HG02571 (cell line): ENCODE data around the gene TRPC4AP.

Experiments used
- ATAC-seq: cut with Tn5 transposase; IDR thresholded peaks from one replicate; pipeline ENCODE4 v1.9.1; 2021; ENCODE audit warnings: mild to moderate bottlenecking, moderate library complexity; ENCODE audit not compliant: unreplicated experiment

Gene TRPC4AP

GRCh38 chr20:35003211-35004031, 89.2 kb downstream of the TRPC4AP start:
- no peak for ATAC-seq

- ATAC-seq, result no peak
Observed at GRCh38 chr20:35002426-35003210, 90.0 kb downstream of the TRPC4AP start.

GRCh38 chr20:35001596-35002362, 90.8 kb downstream of the TRPC4AP start:
- no peak for ATAC-seq

DNA sequence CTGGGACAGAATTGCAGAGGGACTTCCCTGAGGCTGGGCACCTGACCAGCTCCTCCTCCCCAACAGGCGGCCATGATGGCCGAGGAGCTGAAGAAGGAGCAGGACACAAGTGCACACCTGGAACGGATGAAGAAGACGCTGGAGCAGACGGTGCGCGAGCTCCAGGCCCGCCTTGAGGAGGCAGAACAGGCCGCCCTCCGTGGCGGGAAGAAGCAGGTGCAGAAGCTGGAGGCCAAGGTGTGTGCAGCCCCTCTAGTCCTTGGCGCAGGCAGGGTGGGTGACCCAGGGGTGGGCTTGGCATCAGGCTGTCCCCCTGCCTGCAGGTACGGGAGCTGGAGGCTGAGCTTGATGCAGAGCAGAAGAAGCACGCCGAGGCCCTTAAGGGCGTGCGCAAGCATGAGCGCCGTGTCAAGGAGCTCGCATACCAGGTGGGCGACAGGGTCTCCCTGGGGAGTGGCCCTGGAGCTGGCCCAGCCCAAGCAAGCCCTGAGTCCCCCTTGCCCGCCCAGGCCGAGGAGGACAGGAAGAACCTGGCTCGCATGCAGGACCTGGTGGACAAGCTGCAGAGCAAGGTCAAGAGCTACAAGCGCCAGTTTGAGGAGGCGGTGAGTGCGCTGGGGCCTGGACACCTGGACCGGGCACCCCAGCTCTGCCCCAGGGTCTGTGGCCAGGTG, 91.5 kb downstream of the TRPC4AP start:
- no peak for ATAC-seq

DNA sequence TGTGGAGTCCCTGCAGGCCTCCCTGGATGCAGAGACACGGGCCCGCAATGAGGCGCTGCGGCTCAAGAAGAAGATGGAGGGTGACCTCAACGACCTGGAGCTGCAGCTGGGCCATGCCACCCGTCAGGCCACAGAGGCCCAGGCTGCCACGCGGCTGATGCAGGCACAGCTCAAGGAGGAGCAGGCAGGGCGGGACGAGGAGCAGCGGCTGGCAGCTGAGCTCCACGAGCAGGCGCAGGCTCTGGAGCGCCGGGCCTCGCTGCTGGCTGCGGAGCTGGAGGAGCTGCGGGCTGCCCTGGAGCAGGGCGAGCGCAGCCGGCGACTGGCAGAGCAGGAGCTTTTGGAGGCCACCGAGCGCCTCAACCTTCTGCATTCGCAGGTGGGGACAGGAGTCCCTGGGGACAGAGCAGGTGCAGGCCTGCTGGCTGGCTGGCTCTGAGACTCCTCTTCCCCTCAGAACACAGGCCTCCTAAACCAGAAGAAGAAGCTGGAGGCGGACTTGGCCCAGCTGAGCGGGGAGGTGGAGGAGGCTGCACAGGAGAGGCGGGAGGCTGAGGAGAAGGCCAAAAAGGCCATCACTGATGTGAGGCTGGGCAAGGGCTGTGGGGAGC, 92.2 kb downstream of the TRPC4AP start:
- no peak for ATAC-seq

DNA sequence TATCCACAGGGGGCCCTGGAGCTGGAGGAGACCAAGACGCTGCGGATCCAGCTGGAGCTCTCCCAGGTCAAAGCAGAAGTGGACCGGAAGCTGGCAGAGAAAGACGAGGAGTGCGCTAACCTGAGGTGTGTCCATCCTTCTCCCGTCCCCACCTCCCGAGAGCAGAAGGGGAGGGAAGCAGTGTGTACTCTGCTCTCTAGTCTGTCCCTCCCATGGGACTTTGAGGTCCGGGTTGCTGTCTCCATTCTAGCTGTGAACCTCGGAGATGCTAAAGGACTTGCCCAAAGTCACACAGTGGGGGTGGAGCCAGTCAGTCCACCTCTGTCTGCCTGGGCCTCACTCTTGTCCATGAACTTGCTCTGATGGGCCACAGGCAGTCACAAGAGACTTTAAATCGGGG, 92.8 kb downstream of the TRPC4AP start:
- ATAC-seq, result no peak

GRCh38 chr20:34999021-34999451, 93.6 kb downstream of the TRPC4AP start:
- no peak for ATAC-seq

DNA sequence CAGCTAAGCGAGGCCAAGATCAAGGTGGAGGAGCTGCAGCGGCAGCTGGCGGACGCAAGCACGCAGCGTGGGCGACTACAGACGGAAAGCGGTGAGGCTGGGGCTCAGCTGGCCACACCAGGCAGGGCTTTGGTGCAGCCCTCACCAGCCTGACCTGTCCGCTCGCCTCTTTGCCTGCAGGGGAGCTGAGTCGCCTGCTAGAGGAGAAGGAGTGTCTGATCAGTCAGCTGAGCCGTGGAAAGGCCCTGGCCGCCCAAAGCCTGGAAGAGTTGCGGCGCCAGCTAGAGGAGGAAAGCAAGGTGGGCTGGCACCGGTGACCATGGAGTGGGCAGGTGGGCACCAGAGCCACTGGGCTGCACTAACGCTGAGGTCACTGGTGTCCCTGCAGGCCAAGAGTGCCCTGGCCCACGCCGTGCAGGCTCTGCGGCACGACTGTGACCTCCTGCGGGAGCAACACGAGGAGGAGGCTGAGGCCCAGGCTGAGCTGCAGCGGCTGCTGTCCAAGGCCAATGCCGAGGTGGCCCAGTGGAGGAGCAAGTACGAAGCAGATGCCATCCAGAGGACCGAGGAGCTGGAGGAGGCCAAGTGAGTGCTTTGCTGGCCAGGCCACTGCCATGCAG, 94.2 kb downstream of the TRPC4AP start:
- no peak for ATAC-seq

GRCh38 chr20:34997774-34998173, 94.8 kb downstream of the TRPC4AP start:
- ATAC-seq, result no peak

DNA sequence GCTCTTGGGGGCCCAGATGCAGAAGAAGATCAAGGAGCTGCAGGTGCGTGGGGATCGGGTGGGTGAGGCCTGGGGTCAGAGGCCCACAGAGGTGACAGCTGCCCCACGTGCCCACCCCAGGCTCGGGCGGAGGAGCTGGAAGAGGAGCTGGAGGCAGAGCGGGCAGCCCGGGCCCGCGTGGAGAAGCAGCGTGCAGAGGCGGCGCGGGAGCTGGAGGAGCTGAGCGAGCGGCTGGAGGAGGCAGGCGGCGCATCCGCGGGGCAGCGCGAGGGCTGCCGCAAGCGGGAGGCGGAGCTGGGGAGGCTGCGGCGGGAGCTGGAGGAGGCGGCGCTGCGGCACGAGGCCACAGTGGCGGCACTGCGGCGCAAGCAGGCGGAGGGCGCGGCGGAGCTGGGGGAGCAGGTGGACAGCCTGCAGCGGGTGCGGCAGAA, 95.5 kb downstream of the TRPC4AP start:
- no peak for ATAC-seq

GRCh38 chr20:34996243-34997028, 96.2 kb downstream of the TRPC4AP start:
- no peak for ATAC-seq

- ATAC-seq, result no peak
Observed at GRCh38 chr20:34995696-34996095, 96.9 kb downstream of the TRPC4AP start.

GRCh38 chr20:34995192-34995591, 97.4 kb downstream of the TRPC4AP start:
- no peak for ATAC-seq

- no peak for ATAC-seq
Observed at GRCh38 chr20:34994509-34995131, 98.0 kb downstream of the TRPC4AP start.

DNA sequence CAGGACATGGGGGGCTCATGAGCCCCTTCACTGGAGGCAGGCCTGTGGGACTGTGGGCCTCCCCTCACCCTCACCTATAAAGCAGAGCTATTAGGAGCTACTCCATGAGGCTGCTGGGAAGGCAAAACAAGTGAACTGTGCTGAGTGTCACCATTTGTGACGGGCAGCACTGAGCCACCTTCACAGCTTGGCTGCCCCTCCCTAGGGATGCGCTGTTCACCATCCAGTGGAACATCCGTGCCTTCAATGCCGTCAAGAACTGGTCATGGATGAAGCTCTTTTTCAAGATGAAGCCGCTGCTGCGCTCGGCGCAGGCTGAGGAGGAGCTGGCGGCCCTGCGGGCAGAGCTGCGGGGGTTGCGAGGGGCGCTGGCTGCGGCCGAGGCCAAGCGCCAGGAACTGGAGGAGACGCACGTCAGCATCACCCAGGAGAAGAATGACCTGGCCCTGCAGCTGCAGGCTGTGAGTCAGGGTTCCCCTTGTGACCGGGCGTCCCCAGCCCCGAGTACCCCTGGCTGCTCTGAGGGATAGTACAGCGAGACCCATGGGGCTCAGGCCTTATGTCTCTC, 98.6 kb downstream of the TRPC4AP start:
- no peak for ATAC-seq

DNA sequence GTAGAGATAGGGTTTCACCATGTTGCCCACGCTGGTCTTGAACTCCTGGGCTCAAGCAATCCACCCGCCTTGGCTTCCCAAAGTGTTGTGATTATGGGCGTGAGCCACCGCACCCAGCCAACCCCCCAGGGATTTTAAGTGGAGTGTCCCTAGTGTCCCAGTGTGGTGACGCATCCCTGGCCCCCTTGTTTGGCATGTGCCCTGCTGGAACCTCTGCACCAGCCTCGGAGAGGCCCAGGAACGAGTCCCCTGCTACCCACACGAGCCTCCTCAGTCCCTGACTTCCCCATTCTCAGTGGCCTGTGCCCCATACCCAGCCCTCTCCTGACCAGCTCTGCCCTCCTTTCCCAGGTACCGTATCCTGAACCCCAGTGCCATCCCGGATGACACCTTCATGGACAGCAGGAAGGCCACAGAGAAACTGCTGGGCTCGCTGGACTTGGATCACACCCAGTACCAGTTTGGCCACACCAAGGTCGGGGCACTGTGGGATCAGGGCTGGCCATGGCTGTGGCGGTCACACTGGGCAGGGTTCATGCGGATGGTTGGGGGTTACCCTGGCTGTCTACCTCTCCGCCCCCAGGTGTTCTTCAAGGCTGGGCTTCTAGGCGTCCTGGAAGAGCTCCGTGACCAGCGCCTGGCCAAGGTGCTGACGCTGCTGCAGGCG, 99.7 kb downstream of the TRPC4AP start:
- no peak for ATAC-seq

DNA sequence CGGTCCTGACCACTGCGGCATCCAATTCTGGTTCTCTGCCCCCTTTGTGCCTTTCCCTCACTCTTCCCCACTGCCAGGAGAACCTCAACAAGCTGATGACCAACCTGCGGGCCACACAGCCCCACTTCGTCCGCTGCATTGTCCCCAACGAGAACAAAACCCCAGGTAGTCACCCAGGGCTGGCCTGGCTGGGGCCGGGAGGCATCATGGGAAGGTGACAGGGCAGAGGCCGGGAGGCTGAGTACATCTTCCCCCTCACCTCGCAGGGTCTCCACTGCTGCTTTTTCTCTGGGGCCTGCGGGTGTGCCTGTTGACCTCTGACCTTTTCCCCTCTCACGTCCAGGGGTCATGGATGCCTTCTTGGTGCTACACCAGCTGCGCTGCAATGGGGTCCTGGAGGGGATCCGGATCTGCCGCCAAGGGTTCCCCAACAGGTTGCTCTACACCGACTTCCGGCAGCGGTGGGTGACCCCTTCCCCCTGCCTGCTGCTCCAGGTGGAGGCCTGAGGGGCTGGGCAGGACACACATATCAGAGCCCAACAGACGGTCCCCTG, 101.9 kb downstream of the TRPC4AP start:
- no peak for ATAC-seq
